Colon (tissue), 2 donors: ENCODE data around the gene GYG1.

Source experiments
- FAIRE-seq: peaks from 2 replicates; lab custom pipeline; 2012; peaks lifted over from hg19 to GRCh38; lab: Jason Lieb, UNC
- donor health status: control.
- donor health status: control.

The GYG1 gene

DNA sequence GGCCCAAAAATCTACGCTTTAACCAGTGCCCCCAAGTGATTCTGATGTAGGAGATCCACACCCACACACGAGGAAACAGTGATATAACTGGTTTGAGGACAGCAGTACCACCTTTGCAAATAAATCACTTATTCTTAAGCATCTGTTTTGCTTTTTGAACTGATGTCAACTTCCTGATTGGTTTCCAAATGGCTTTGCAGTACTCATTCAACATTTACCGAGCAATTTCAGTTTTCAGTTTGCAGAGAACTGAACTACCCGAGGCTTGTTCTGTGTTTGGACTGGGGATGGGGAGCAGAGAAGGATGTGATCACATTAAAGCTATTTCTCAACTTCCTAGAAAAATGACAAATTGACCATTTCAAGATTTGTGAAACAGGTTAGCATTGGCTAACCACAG lies 1.1 kb upstream of the GYG1 start:
- FAIRE-seq: no peak

DNA sequence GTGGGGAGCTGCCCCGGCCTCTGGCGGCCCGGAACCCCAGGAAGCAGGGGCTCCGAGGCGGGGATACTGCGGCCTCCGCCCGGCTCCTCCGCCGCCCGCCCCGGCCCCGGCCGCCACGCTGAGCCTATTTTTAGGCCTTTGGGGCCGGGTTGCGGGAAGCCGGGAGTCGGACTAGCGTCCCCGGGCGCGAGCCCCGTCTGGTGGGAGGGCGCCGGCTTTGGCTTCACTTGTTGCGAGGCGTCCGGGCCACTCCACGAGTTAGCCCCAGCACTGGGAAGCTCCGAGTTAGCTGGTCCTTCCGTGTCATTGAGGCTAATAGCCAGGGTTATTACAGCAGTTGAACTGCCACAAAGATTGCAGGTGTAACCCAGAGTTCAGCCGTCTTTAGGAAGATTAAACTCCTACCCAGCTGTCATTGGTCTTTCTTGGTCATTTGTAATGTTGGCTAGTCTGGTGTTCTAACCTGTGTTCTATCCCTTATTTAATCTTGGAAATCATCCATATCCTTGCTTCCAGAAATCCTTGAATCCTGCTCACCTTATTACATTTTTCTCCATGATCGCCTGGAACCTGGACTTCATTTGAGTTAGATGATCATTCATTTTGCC lies 791 bp downstream of the GYG1 start:
- FAIRE-seq: no peak

DNA sequence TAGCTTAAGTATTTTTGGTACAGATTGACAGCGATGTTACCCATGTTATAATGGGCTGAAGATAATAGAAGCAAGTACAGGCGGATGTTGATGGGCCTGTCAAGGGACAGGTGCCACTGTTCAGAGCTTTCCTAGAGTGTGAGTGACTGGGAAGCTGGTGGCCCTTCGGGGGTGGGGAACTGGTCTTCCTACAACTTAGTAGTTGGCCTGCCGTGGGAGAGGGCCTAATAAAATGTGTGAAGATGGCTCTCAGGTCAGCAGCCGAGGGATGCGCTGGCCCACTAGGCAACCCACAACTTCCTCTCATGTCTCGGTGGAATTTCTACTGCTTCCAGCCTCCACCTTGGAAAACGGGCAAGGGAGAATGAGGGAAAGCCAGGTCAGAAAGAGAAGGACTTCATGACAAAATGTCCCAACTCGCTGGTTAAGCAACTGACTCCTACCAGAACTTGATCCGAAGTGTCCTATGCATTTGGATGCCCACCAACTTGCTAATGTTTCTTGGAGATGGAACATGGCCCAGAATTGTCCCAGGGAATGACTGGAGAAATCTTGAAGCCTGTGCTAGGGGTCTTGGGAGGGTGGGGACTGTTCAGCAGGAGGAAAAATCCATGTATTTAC lies 1.4 kb downstream of the GYG1 start:
- FAIRE-seq: no peak

DNA sequence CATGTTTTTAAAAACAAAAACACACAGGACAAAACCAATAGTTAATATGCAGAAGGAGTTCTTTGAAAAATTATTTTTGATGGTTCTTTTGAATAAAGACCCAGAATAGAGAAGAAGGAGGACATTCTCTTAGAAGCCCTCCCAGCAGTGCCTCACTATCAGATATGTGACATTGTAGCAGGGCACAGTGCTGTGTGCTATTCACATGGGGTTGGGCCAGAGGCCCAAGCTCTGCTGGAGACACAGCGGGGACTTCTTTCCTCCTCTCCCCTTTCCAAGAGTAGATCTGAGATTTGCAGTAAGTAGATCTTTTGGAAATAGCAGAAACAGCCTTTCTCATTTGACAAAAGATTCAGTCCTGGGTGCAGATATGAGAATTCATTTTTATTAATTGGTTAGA lies 6.3 kb downstream of the GYG1 start:
- no peak for FAIRE-seq

DNA sequence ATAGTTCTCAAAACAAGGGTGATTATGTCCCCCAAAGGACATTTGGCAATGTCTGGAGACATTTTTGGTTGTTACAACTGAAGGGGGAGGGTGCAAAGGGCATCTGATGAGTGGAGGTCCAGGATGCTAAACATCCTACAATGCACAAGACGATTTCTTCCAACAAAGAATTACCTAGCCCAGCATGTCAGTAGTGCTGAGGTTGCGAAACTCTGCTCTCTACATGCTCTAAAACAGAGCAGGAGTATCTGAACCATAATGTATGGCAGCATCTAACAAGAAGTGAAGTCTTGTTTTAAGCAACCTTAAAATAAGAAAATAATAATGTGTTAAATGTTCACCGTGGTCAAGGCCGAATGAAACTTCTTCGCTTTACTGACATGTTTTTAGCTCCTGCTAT lies 7.0 kb downstream of the GYG1 start:
- no peak for FAIRE-seq

DNA sequence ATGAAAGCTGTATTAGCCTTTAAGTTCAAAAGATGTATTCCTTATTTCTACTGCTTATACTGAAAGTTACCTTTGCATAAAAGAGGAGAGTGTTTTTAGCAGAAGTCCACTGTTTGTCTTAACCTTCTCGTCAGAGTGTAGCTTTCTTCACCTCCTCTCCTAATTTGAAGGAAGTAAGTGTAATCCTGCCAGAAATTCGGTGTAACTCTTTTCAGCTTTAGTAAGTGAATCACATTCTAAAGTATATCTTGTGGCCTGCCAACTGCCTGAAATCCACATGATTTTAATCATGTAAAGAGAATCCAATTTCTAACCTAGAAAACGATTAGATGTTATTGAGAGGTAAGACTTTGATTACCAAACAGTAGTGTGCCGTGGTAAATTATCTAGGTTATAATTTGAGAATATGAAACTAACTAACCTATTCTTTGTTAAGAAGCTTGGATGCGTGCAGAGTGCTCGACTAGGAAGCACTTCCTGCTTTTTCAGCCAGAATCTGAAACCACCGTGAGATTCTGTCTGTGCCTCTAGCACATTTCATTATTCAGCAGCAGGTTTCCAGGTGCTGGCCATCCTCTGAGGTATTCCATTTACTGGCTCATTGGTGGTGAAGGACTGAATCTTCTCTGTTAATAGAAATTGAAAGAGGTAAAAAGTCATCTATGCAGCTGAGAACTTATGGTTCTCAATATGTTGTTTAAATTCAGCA lies 7.5 kb downstream of the GYG1 start:
- no peak for FAIRE-seq

DNA sequence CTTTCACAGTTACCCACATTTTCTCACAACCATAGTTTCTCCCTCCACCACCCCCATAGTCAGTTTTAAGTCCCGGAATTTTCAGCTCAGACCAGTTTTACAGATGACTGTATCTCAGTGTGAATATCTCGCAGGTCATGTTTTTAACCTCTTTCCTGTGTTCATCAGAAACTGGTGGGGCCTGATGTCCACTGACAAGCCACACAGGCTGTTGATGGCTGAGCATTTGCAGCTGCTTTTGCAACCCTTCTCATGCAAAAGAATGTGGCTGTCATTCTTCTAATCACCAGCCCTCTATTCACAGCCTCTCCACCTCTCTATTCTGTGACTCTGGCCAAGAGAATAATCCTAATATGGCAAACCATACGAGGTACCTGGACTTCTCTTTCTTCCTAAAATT lies 8.5 kb downstream of the GYG1 start:
- FAIRE-seq: no peak

DNA sequence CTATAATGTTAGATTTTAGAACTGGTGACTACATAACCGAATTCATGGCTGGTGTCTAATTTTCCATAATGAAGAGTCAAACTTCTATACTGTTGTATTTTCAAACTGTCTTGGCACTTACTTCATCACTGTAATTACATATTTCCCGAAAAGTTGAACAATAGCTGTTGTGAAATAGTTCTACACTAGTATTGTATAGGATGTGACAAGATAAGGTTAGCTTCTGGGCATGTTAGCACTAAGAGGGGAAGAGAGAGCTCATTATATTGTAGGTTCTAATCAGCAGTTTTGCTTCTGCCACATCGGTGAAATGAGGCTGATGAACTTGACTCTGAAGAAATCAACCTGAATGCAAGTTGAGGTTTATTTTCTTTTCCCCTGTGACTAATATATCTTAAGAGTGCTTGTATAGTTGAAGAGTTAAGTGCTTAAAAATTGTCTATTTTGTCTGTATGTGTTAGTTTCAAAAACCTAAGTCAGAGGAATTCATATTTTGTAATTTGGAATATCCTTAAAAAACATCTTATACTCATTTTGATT lies 8.9 kb downstream of the GYG1 start:
- FAIRE-seq: no peak

DNA sequence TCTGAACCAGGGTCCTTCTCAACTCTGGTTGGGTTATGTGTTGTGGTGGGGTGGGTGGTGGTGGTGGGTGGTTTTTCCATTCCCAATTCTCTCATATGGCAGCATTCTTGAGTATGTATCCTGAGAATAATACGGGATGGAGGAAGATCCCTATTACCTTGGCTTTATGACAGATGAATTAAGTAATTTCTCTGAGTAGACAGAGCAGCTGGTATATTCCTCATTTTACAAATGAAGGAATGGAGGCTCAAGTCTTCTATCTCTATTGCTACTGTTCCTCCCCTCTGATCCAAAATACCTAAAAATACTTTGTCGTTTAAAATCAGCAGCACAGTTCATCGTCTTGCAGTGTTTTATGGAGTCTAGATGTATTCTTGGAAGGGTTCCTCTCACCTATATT lies 10.4 kb downstream of the GYG1 start:
- FAIRE-seq: no peak

DNA sequence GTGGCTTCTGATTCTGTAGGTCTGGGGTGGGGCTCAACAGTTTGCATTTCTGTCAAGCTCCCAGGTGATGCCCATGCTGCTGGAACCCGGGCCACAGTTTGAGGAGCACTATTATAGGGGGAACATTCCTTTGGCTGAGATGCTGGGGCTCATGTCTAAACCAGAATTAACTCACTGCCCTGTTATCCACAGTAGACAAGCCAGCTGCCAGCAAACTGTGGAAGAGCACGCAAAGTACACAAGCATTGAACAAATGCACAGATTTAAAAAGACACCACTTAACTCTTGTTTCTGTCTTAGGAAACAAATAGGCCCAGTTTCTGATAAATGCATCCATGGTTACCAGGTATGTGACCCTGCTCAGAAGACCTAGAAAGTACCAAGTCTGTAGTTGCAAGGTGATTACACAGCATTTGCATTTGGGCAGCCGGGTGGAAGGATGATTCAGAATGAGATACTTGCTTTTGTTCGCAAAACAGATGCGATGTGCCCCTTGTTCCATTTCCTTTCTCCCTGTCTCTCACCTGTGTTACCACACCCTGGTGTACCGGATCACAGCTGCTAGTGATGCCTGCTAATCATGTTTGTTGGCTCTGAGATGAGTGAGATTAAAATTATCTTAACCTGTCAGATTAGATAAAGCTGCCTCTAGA lies 12.4 kb downstream of the GYG1 start:
- FAIRE-seq: no peak

DNA sequence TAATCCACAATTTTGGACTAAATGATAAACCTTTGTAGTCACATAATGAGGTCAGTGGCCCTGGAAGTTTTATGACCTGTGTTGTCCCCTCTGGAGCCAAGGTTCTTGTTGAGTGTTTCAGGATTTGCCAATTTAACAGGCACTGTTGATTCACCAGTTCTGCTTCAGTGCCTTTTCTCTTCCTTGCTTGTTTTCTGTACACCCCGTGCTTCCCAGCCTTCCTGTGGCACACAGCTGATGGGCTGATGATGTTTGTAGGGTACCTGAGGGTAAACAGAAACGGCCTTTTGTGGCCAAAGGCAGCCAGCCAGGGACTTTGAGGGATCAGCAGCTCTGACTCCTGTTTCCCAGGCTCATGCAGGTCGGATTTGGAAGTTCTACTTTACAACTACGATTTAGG lies 13.3 kb downstream of the GYG1 start:
- no peak for FAIRE-seq

DNA sequence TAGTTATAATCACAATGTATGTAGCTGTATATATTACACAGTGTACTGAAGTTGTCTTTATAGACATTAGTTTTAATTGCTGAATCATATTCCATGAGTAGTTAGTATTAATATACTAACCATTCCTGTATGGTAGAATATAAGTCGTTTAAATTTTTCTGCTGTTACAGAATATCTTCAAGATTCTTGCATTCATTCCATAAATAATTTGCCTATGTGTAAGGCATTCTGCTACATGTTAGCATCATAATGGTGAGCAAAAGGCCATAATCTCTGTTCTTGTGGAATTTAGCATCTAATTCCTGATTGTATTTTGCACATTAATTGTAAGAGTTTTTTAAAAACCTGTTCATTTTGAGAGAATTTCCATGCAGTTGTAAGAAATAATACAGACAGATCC lies 14.1 kb downstream of the GYG1 start:
- FAIRE-seq: no peak

DNA sequence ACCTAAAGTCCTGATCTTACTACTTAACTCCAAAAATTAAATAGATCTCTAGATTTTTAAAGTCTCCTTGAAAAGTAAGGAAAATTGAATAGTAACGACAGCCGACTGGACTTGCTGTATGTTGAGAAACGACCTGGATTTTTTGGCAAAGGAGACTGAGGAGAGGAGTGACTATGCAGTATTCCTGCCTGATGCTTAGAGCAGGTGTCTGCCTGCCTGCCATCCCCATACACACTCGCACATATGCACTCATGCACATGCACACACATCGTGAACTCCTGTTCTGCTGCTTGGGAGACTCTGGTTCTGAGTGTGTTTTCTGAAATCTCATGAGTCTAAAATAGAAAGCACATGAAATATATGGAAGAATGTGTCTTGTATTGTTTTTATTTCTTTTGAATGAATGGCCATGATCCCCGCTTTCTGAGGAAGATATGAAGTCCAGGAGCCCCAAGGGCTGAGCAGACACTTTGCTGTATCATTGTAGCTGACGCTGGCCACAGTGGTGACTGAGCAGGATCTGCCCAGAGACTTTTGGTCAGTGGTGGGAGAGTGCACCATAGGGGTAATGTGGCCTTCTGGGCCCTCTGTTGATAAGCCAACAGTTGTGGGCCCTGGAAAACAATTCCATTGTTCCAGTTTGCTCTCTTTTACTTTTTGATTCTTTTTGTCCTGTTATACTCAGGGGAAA lies 16.4 kb downstream of the GYG1 start:
- no peak for FAIRE-seq

DNA sequence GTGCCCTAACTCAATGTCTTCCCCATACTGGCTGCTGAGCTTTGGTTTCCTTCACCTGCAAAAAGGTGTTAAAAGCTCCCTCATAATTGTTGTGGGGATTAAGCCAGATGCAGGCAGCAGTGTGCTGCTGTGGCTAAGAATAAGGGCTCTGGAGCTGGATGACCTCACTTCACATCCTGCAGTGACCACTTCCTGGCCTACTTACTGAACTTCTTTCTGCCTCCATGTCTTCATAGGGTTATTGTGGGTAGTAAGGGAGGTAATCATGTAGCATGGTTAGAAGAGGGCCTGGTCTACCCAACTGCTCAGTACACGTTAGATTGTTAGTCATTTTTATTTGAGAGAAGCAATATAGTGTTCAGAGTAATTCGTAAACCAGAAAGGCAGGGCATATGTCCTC lies 18.4 kb downstream of the GYG1 start:
- no peak for FAIRE-seq

DNA sequence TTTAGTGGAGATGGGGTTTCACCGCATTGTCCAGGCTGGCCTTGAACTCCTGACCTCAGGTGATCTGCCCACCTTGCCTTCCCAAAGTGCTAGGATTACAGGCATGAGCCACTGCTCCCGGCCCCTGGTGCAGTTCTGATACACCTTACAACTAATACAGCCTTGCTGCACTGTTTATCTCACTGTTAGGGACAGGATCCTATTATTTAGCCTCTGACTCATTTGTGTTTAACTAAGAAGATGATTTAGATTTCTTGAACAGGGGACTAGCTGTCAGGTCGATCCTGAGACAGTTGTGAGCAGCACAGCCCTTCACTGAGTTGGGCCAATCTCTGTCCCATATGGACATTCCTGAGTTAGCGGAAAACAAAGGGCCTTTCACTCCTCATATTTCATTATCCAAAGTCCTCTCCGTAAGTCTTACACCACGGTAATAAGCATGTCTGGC lies 19.2 kb downstream of the GYG1 start:
- no peak for FAIRE-seq

DNA sequence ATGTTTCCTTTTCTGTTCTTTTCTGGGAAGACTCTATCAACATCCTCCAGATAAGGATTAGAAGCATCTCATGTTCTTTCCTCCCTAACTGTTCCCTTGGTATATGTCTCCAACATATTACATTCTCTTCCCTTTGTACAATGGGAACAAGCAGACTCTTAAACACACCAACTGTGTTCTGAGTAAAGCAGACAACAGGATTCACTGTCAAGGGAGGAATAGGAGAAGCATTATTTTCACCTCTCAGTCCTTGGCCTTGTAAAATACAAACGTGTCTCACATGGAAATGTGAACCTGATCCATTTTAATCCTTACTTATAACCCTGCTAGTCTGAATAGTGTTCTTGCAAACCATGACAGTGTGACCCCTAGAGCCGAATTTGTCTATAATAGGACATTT lies 19.6 kb downstream of the GYG1 start:
- FAIRE-seq: no peak

DNA sequence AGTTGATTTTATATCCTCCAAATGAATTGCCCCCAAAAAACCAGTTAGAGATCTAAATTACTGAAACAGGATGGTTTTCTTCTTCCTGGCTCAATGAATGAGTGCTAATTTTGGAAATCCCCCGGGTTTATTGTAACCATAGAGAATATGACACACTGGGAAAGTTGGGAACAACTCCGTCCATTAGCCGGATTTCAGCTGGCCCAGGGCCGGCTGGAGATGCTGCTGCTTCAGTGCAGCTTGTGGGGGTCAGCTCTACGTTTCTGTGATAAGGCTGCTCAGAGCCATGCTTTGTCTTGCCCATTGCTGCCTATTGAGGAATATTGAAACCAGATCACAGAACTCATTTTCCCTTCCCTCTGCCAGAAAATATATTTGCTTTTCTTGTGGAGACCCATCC lies 20.3 kb downstream of the GYG1 start:
- no peak for FAIRE-seq

DNA sequence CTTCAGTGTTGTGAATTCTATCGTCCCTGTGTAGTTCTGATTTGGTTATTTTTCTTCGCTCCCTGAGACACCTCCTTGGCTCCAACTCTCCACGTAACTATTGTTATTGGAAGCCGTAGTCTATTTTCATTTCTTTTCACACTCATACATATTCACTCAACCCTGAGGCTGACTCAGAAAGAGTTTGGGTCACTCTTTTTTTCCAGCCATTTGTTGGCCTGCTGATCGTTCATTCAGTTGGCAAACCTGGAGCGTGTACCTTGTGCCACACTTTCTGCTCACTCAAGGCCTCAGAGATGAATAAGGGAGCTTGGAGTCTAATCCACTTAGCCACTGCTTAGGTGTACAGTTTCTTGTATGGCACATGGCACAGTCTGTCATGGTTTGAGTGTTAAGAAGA lies 22.4 kb downstream of the GYG1 start:
- FAIRE-seq: no peak

DNA sequence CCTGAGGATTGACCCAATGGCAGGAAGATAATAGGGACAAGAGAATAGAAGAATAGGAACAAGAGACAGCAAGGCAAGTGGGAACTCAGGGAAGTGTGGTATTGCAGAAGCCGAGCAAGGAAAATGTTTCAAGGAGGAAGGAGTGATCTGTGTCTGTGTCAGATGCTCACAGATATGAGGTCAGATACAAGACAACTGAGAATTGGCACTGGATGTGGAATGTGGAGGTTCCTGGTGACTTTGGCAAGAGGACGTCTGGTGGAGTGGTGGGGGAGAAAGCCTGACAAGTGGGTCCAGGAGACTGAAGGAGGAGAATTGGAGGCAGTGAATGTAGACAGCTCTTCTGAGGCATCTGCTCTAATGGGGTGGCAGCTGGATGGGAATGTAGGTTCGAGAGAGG lies 24.1 kb downstream of the GYG1 start:
- no peak for FAIRE-seq

DNA sequence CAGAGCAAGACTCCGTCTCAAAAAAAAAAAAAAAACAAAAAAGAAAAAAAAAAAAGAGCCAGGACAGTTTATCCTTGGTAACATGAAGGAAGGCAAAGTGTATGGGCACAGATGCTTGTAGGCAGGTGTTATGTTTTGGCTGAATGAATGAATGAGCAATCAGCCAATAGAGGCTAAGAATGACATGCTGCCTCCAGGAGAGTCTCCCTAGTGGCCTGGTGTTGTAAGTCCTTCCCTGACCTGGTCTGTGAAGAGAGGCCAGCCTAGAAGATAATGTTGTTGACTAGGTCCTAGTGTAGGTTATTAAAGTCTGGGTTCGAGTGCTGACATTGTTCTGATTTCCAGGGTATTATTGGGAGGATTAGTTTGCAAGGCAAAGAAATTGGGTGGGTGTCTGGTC lies 24.9 kb downstream of the GYG1 start:
- no peak for FAIRE-seq

DNA sequence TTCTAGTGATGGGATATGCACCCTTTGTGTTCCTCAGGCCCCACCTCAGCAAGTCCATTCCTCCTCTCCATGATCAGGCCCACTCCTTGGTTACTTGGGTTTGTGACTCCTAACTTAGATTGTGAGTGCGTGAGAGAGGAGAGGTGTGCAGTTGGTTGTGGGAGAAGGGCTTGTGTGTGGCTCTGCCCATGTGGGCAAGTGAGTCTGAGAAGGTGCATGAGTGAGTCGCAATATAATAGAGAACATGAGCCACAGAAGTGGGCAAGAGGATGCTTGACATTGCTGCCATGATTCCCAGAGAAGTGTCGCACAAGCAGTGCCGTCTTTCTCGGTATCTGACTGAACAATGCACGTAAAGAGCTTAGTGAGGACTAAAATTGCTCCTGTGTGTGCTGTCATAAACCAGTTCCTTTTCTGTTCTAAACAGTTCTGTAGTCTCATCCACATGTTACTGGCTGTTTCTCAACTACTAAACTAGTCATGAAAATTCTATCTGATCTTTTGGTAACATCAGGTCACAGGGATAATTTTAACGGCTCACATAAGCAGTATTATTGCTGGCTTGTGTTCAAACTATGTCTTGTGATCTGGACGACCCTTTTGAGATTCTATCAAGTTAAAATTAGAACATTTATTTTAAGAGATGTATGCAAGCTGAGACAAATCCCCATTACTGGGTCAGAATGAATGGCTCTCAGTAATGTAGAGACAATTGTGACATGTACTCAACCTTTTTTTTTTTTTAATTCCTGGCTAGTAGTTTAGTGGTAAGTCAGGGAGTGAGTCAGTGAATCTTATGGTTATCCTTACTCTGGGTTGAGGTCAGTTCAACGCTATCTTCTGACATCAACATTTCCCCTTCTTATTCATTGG lies 25.6 kb downstream of the GYG1 start:
- FAIRE-seq: no peak
